ENCODE results near the gene BYSL.

DNA sequence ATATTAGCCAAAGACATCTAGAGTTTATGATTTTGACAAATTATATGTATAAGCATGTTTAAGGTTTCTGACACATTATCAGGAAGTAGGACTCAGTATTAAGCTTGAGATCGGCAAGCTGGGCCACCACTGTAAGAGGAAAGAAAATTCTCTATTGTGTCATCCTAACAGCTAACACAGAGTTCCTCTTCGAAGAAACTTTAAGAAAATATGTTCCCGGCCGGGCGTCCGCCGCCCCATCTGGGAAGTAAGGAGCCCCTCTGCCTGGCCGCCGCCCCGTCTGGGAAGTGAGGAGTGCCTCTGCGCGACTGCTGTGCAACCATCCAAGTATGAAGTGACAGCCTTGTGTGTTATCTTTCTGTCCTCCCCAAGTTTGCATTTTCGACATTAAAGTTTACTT, 49.2 kb upstream of the BYSL start:
- no peak for TF ChIP-seq POLR2A (IDR thresholded peaks at IDR 0.05; ENCODE audit: low read depth, low read length)
- TF ChIP-seq TAF1 (IDR thresholded peaks at IDR 0.05; ENCODE audit: borderline replicate concordance, low read depth, low read length), result no peak

All from GM12892 (cell line).